ENCODE measurements around the gene PCNX2.

The PCNX2 gene

DNA sequence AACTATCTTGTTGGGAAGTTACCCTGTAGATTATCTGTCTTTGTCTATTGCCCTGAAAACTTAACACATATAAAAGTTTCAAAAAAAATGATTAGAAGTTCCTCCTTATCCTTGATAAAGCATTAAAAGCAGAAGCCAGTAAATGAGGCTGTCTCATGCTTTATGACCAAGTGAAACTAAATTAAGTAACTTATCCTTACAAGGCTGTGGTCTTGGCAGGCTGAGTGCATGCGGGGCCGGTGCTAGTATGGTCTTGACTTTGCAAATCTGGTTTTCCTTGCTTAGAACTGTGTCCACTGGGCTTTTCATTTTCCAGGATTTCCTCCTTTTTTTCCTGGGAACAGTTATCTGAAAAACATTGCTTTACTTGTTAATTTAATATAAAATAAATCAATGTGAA is 43.1 kb downstream of the PCNX2 start:
- no peak overlapping the region for H3K27ac ChIP-seq (ENCODE audit: low read length)
- no peak overlapping the region for H2AFZ ChIP-seq (ENCODE audit: low read length)
- no peaks in the 10 kb centered on the region for H3K9me3 ChIP-seq (replicated peaks; ENCODE audit: insufficient read depth, low read length)
- no peak overlapping the region for H3K9ac ChIP-seq (ENCODE audit: low read length)
- H4K20me1 ChIP-seq (ENCODE audit: insufficient read depth, low read length): no peaks in the 10 kb centered on the region
- no peak overlapping the region for H3K4me2 ChIP-seq (ENCODE audit: low read depth, low read length)
- no peaks in the 10 kb centered on the region for H3K36me3 ChIP-seq (replicated peaks; ENCODE audit: insufficient read depth, low read length)
- H3F3A ChIP-seq (ENCODE audit: insufficient read depth, low read length): no peaks in the 10 kb centered on the region
- no peaks in the 10 kb centered on the region for H3K27me3 ChIP-seq (replicated peaks; ENCODE audit: insufficient read depth, low read length)
- no peaks in the 10 kb centered on the region for H3K79me2 ChIP-seq (ENCODE audit: low read length)
- no peak overlapping the region for H3K4me3 ChIP-seq (ENCODE audit: low read length)
- TF ChIP-seq EZH2 (optimal IDR thresholded peaks at IDR 0.05; ENCODE audit: low read depth, low read length) (no peak), CTCF (IDR thresholded peaks at IDR 0.05; ENCODE audit: low read length) (no peak), EZH2phosphoT487 (IDR thresholded peaks at IDR 0.05; ENCODE audit: low read length) (no peak)
- H3K9me2 ChIP-seq (replicated peaks; ENCODE audit: insufficient read depth, low read length): no peaks in the 10 kb centered on the region
- DNase-seq: no peak
- H3K4me1 ChIP-seq (ENCODE audit: low read length): no peaks in the 10 kb centered on the region

DNA sequence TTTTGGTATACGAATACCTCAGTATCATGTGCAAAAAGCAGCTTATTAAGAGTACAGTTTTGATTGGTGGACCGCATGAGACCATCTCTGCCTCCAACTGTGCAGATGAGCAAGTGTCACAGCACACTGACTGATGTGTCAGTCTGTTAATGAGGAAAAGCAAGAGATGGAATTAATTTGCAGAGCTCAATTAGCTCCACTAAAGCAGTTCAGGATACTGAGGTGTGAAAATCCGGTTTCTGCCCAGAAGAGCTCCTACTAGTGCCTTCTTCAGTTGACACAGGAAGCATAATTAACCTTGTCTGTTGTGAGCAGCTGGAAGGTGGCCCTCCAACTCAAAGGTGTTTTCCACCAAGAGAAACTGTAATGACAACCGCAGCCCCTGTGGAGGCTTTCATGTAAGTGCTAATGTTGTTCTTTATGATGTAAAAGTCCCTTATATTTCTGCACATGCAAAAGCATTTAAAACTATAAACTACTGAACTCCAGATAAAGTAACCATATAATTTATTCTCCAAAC is 44.3 kb downstream of the PCNX2 start:
- Histone ChIP-seq H3K27me3 (replicated peaks; ENCODE audit: insufficient read depth, low read length) (no peaks in the 10 kb centered on the region), H4K20me1 (ENCODE audit: insufficient read depth, low read length) (no peaks in the 10 kb centered on the region), H3K79me2 (ENCODE audit: low read length) (no peaks in the 10 kb centered on the region), H3K9ac (ENCODE audit: low read length) (no peak overlapping the region), H3K4me3 (ENCODE audit: low read length) (no peak overlapping the region), H3K4me2 (ENCODE audit: low read depth, low read length) (no peak overlapping the region), H3F3A (ENCODE audit: insufficient read depth, low read length) (no peaks in the 10 kb centered on the region), H3K9me3 (replicated peaks; ENCODE audit: insufficient read depth, low read length) (no peaks in the 10 kb centered on the region), H3K36me3 (replicated peaks; ENCODE audit: insufficient read depth, low read length) (no peaks in the 10 kb centered on the region), H3K27ac (ENCODE audit: low read length) (no peak overlapping the region), H3K4me1 (ENCODE audit: low read length) (no peaks in the 10 kb centered on the region), H3K9me2 (replicated peaks; ENCODE audit: insufficient read depth, low read length) (no peaks in the 10 kb centered on the region), H2AFZ (ENCODE audit: low read length) (no peak overlapping the region)
- TF ChIP-seq EZH2 (optimal IDR thresholded peaks at IDR 0.05; ENCODE audit: low read depth, low read length): no peak
- no peak for TF ChIP-seq EZH2phosphoT487 (IDR thresholded peaks at IDR 0.05; ENCODE audit: low read length)
- TF ChIP-seq CTCF (IDR thresholded peaks at IDR 0.05; ENCODE audit: low read length): no peak
- DNase-seq: no peak

GRCh38 chr1:233248014-233248413 is 47.5 kb downstream of the PCNX2 start:
- Histone ChIP-seq H3K9me3 (replicated peaks; ENCODE audit: insufficient read depth, low read length) (no peaks in the 10 kb centered on the region), H2AFZ (ENCODE audit: low read length) (no peak overlapping the region), H3K9ac (ENCODE audit: low read length) (no peak overlapping the region), H3K4me1 (ENCODE audit: low read length) (no peaks in the 10 kb centered on the region), H3K9me2 (replicated peaks; ENCODE audit: insufficient read depth, low read length) (no peaks in the 10 kb centered on the region), H3K4me2 (ENCODE audit: low read depth, low read length) (no peak overlapping the region), H3K36me3 (replicated peaks; ENCODE audit: insufficient read depth, low read length) (no peaks in the 10 kb centered on the region), H3K27ac (ENCODE audit: low read length) (no peak overlapping the region), H3K79me2 (ENCODE audit: low read length) (no peaks in the 10 kb centered on the region), H4K20me1 (ENCODE audit: insufficient read depth, low read length) (no peaks in the 10 kb centered on the region), H3F3A (ENCODE audit: insufficient read depth, low read length) (no peaks in the 10 kb centered on the region), H3K4me3 (ENCODE audit: low read length) (no peak overlapping the region), H3K27me3 (replicated peaks; ENCODE audit: insufficient read depth, low read length) (no peaks in the 10 kb centered on the region)
- no peak for DNase-seq
- no peak for TF ChIP-seq EZH2phosphoT487 (IDR thresholded peaks at IDR 0.05; ENCODE audit: low read length)
- TF ChIP-seq EZH2 (optimal IDR thresholded peaks at IDR 0.05; ENCODE audit: low read depth, low read length): no peak
- TF ChIP-seq CTCF (IDR thresholded peaks at IDR 0.05; ENCODE audit: low read length): no peak
